Liver (tissue), 3 donors: Measurements from ENCODE around the gene TBXT.

Source experiments
- ATF3 ChIP-seq: IDR thresholded peaks from 2 replicates; pipeline ENCODE4 v1.6.1; 2016; ENCODE audit warnings: antibody characterized with exemption
- GABPA ChIP-seq, 2 donors: IDR thresholded peaks in 1 of 2; conservative IDR thresholded peaks in 1 of 2; 2 replicates each; pipeline ENCODE4 v1.6.1; 2016; ENCODE audit warnings: antibody characterized with exemption in 2 of 2, mild to moderate bottlenecking in 1 of 2, moderate library complexity in 1 of 2
- HNF4G ChIP-seq: IDR thresholded peaks from 2 replicates; pipeline ENCODE4 v1.6.1; 2016; ENCODE audit warnings: antibody characterized with exemption
- MAX ChIP-seq: IDR thresholded peaks from 2 replicates; pipeline ENCODE4 v1.6.1; 2016; ENCODE audit warnings: antibody characterized with exemption
- RAD21 ChIP-seq, 2 donors: IDR thresholded peaks; 2 replicates each; pipeline ENCODE4 v1.6.1; 2016; ENCODE audit warnings: antibody characterized with exemption in 2 of 2, mild to moderate bottlenecking in 2 of 2
- REST ChIP-seq: IDR thresholded peaks from 2 replicates; pipeline ENCODE4 v1.6.1; 2016; ENCODE audit warnings: antibody characterized with exemption, mild to moderate bottlenecking
- TAF1 ChIP-seq: conservative IDR thresholded peaks from 2 replicates; pipeline ENCODE4 v1.6.1; 2016; ENCODE audit warnings: antibody characterized with exemption, mild to moderate bottlenecking
- TF ChIP-seq, protein P1 (sequence below): fragments of 150-350 bp; IDR thresholded peaks from 2 replicates; pipeline ENCODE4 v1.5.1; 2017; ENCODE audit warnings: improper control_type of control experiment, low read depth, low read length; ENCODE audit not compliant: missing input control
- donor health status: healthy.
- donor health status: healthy.

DNA sequence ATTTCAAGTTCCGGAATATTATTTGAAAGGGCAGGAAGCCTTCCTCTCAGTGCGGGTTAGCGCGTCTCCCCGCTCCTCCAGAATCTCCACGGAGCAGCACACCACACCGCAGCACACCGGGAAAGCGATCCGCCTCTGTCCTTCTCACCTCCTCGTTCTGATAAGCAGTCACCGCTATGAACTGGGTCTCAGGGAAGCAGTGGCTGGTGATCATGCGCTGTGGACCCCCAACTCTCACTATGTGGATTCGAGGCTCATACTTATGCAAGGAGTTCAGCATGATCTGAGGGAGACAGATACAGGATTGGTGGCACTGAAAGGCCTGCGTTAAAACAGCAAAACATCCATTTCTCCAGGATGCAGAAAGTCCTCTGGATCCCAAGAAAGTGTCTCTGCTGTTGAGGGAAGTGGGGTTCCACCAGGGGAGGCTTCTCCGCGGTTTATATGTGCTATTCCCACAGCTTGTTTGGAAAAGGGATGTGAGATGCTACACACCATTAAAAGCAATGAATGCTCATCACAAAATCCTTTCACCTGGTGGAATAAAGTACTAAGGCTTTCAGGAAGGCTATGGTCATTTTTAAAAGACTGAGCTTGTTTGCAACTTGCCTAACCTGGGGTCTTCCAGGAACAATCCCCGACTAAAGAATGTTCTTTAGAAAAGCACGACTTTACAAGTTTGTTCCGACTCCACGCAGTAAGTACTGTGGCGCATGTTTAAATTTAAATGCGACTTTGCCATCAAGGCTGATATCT is 1.9 kb downstream of the TBXT start:
- TF ChIP-seq, protein P1, sequence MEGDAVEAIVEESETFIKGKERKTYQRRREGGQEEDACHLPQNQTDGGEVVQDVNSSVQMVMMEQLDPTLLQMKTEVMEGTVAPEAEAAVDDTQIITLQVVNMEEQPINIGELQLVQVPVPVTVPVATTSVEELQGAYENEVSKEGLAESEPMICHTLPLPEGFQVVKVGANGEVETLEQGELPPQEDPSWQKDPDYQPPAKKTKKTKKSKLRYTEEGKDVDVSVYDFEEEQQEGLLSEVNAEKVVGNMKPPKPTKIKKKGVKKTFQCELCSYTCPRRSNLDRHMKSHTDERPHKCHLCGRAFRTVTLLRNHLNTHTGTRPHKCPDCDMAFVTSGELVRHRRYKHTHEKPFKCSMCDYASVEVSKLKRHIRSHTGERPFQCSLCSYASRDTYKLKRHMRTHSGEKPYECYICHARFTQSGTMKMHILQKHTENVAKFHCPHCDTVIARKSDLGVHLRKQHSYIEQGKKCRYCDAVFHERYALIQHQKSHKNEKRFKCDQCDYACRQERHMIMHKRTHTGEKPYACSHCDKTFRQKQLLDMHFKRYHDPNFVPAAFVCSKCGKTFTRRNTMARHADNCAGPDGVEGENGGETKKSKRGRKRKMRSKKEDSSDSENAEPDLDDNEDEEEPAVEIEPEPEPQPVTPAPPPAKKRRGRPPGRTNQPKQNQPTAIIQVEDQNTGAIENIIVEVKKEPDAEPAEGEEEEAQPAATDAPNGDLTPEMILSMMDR, result no peak
- TF ChIP-seq MAX (no peak), TAF1 (no peak), GABPA (IDR thresholded peaks at IDR 0.05 in 1 of 2, conservative IDR thresholded peaks at IDR 0.05 in 1 of 2) (no peak), RAD21 (IDR thresholded peaks at IDR 0.05) (no peak), HNF4G (no peak), REST (no peak), ATF3 (no peak)
